Ascending aorta (tissue), 2 donors: ENCODE measurements around the gene TEAD1. TPM values are rescaled to one million over a fixed set of nuclear protein-coding genes. Genes with fewer than 3 reads are reported as not detected.

Experiments used
- DNase-seq, 2 donors: peaks; one replicate each; pipeline ENCODE4 v3.0.0-alpha.2; 2019; ENCODE audit warnings: low spot score in 2 of 2
- H3K27ac ChIP-seq, 2 donors: fragments of 200-600 bp; sonication (generic); one replicate each; pipeline ENCODE4 v1.5.1; 2016 to 2017; ENCODE audit warnings: mild to moderate bottlenecking in 1 of 2
- H3K27me3 ChIP-seq: fragments of 200-600 bp; sonication (generic); one replicate; pipeline ENCODE4 v1.5.1; 2017
- H3K36me3 ChIP-seq, 2 donors: fragments of 200-600 bp; sonication (generic); one replicate each; pipeline ENCODE4 v1.5.1; 2016
- H3K4me1 ChIP-seq, 2 donors: fragments of 200-600 bp; sonication (generic); one replicate each; pipeline ENCODE4 v1.5.1; 2016 to 2017; ENCODE audit warnings: mild to moderate bottlenecking in 1 of 2
- H3K4me3 ChIP-seq, 2 donors: fragments of 200-600 bp; sonication (generic); one replicate each; pipeline ENCODE4 v1.5.1; 2016 to 2017; ENCODE audit warnings: mild to moderate bottlenecking in 1 of 2
- H3K9me3 ChIP-seq, 2 donors: fragments of 200-600 bp; sonication (generic); one replicate each; pipeline ENCODE4 v1.5.1; 2016
- intact Hi-C: fragments of 100-400 bp; cut with DNase I; formaldehyde crosslinking; loops from one replicate; pipeline ENCODE4 v1.15.1; 2023
- total RNA-seq: library from RNA; depleted of rRNA; stranded (reverse); fragments of >200 nt; gene quantifications from one replicate; pipeline ENCODE4 v1.1.0, GENCODE V29; 2016
- TF ChIP-seq, protein P1 (sequence below), 3 experiments: fragments of 200-600 bp in 2 of 3; fragments of 450-650 bp in 1 of 3; sonication (generic) in 2 of 3; IDR thresholded peaks; one replicate each; pipeline ENCODE4 v1.5.1; 2016 to 2019; ENCODE audit warnings: antibody characterized with exemption in 3 of 3, mild to moderate bottlenecking in 1 of 3, moderate library complexity in 1 of 3

The TEAD1 gene
- total RNA-seq, 1 donor from 2014 or later: 112 TPM

DNA sequence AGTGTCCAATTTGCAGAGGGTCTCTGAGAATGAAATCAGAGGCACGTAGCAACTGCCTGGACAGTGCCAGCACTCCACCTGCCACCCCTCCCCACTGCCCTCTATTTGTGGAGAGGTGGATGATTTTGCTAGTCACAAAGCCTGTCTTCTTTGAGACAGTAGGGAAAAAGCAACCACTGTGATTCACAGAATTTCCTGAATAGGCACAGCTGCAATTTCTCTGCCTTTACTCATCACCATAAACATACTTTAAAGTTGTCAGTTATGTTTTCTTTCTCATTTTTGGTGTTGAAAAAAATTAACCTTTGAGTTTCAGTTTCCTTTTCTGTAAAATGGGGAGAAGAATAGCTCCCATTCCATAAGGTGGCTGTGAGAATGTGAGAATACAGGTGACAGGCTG is 134.3 kb downstream of the TEAD1 start:
- intact Hi-C loops: no loop called here

DNA sequence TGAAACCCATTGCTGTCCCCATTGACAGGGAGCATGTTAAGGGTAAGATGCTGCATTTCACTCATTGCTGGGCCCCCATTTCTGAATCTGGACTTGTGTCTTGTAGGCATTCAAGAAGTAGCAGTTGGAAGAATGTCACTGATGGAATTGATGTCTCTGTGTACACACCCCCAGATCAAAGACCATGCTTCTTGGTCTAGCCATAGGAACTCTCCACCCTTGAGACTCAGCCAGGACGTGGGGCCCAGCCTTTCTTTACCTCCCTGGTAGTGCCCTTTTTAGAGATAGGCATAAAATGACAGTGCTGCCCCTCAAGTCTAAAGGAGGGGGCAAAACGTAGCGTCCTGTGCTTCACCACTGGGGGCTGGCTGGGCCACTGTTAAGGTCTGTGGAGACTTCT is 135.1 kb downstream of the TEAD1 start:
- TF ChIP-seq, protein P1, sequence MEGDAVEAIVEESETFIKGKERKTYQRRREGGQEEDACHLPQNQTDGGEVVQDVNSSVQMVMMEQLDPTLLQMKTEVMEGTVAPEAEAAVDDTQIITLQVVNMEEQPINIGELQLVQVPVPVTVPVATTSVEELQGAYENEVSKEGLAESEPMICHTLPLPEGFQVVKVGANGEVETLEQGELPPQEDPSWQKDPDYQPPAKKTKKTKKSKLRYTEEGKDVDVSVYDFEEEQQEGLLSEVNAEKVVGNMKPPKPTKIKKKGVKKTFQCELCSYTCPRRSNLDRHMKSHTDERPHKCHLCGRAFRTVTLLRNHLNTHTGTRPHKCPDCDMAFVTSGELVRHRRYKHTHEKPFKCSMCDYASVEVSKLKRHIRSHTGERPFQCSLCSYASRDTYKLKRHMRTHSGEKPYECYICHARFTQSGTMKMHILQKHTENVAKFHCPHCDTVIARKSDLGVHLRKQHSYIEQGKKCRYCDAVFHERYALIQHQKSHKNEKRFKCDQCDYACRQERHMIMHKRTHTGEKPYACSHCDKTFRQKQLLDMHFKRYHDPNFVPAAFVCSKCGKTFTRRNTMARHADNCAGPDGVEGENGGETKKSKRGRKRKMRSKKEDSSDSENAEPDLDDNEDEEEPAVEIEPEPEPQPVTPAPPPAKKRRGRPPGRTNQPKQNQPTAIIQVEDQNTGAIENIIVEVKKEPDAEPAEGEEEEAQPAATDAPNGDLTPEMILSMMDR (IDR thresholded peaks at IDR 0.05): no peak
- no peak overlapping the region for H3K4me3 ChIP-seq
- H3K36me3 ChIP-seq: no peaks in the 10 kb centered on the region
- H3K27me3 ChIP-seq: no peaks in the 10 kb centered on the region
- peaks cover 0 to 6% of the 10 kb centered on the region in 2 donors for H3K4me1 ChIP-seq
- no peaks in the 10 kb centered on the region for H3K9me3 ChIP-seq
- H3K27ac ChIP-seq: no peak overlapping the region
- intact Hi-C loops: no loop called here
- no peak for DNase-seq

More for the DNA sequence above, 134.3 kb downstream of the TEAD1 start:
- TF ChIP-seq, protein P1 (IDR thresholded peaks at IDR 0.05): no peak
- Histone ChIP-seq H3K9me3 (no peaks in the 10 kb centered on the region), H3K4me1 (no peaks in the 10 kb centered on the region), H3K36me3 (no peaks in the 10 kb centered on the region), H3K27ac (no peak overlapping the region), H3K27me3 (no peaks in the 10 kb centered on the region), H3K4me3 (no peak overlapping the region)
- DNase-seq: no peak

DNA sequence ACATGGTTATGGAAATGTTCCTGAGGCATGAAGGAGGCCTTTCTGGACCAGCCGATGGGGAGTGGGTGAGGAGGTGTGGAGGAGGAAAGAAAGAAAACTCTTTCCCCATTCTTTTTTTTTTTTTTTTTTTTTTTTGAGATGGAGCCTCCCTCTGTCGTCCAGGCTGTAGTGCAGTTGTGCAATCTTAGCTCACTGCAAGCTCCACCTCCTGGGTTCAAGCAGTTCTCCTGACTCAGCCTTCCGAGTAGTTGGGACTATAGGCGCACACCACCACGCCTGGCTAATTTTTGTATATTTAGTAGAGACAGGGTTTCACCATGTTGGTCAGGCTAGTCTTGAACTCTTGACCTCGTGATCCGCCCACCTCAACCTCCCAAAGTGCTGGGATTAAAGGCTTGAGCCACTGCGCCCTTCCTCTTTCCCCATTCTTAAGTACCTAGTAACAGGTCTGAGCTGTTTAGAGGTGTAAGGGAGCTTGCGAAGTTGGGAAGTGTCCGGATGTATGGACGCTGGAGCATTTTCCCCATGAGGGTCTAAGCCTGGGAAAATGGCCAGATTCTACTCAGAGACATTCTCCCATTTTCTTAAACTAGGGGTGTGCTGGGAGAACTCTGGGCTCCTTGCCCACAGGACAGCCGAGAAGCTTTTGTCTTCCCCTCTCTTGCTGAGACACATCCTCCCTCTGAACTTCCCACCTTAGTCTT is 135.8 kb downstream of the TEAD1 start:
- Histone ChIP-seq H3K4me1 (peaks cover 0 to 7% of the 10 kb centered on the region in 2 donors), H3K9me3 (no peaks in the 10 kb centered on the region), H3K4me3 (no peak overlapping the region), H3K27ac (no peak overlapping the region), H3K36me3 (no peaks in the 10 kb centered on the region), H3K27me3 (no peaks in the 10 kb centered on the region)
- TF ChIP-seq, protein P1 (IDR thresholded peaks at IDR 0.05): no peak
- intact Hi-C loops: no loop called here
- no peak for DNase-seq

DNA sequence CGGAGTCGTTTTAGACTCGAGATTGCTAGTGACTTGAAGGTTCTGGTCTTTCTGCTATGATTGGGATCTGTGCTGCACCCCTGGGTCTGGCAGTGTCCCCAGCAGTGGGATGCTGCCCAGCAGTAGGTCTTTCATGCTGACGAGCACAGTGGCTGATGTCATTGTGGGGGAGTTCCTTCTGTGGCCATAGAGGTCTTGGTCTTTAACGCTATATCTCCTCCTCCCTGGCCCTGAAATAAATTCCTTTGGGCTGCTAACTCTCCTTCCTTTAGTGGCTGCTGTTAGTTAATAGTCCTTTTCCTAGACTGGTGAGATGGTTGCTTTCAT is 136.3 kb downstream of the TEAD1 start:
- TF ChIP-seq, protein P1 (IDR thresholded peaks at IDR 0.05): no peak
- Histone ChIP-seq H3K4me1 (peaks cover 0 to 7% of the 10 kb centered on the region in 2 donors), H3K9me3 (no peaks in the 10 kb centered on the region), H3K4me3 (no peak overlapping the region), H3K27me3 (no peaks in the 10 kb centered on the region), H3K27ac (no peak overlapping the region), H3K36me3 (no peaks in the 10 kb centered on the region)
- no peak for DNase-seq
- intact Hi-C loops: no loop called here

DNA sequence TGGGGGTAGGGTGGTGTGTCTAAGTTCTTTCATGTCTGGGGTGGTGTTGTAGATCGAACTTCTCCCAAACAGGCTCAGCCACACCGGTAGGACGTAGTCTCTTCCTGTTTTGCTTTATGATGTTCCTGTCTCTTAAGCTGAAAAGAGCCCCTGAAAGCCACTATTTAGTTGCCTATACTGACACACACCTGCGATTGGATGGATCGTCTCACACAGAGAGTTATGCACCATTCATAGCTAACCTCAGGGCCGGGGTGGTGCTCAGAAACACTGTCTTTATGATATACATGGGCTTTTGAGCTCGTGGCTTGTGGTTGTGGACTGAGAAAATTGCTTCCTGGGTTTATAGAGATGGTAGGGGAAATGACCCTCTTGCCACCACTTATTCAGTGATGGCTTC is 137.6 kb downstream of the TEAD1 start:
- Histone ChIP-seq H3K4me3 (no peak overlapping the region), H3K27ac (no peak overlapping the region), H3K36me3 (no peaks in the 10 kb centered on the region), H3K27me3 (no peaks in the 10 kb centered on the region), H3K4me1 (peaks cover 0 to 7% of the 10 kb centered on the region in 2 donors), H3K9me3 (no peaks in the 10 kb centered on the region)
- DNase-seq: no peak
- TF ChIP-seq, protein P1 (IDR thresholded peaks at IDR 0.05): no peak
- intact Hi-C loops: no loop called here

DNA sequence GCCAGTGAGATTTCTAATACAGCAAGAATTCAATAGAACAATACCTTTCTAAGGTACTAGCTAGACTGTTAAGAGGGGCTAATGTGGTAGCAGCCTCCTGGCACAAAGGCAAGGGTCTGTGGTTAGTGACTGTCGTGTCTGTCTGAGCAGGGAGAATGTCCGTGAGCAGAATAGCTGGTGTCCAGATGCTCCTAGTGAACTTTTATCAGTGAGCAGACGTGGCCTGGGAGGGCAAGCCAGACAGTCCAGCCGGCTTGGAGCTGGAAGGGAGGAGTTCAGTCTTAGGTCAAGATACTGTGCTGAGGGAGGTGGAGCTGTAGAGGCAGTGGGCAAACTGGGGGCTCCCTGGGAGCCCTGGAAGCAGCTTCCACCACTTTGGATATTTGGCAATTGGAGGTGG is 138.6 kb downstream of the TEAD1 start:
- TF ChIP-seq, protein P1 (IDR thresholded peaks at IDR 0.05): no peak
- no peaks in the 10 kb centered on the region for H3K27me3 ChIP-seq
- no peak for DNase-seq
- H3K4me1 ChIP-seq: peaks cover 0 to 7% of the 10 kb centered on the region in 2 donors
- no peak overlapping the region for H3K4me3 ChIP-seq
- H3K36me3 ChIP-seq: no peaks in the 10 kb centered on the region
- no peaks in the 10 kb centered on the region for H3K9me3 ChIP-seq
- no peak overlapping the region for H3K27ac ChIP-seq
- intact Hi-C loops: no loop called here
